ENCODE measurements around the gene TMEM181. TPM values are rescaled to one million over a fixed set of nuclear protein-coding genes. Genes with fewer than 3 reads are reported as not detected.
A peak's percentile ranks its signal among the peaks of the same experiment; 100 is the strongest.
"Not testable (repeated sequence)": the region's sequence is repeated elsewhere in the genome, so short reads cannot be mapped to it uniquely, and the experiment has no call there.

TMEM181 gene
- polyA plus RNA-seq, 3 donors = 21.4 to 24.6 (median 23.0) TPM

DNA sequence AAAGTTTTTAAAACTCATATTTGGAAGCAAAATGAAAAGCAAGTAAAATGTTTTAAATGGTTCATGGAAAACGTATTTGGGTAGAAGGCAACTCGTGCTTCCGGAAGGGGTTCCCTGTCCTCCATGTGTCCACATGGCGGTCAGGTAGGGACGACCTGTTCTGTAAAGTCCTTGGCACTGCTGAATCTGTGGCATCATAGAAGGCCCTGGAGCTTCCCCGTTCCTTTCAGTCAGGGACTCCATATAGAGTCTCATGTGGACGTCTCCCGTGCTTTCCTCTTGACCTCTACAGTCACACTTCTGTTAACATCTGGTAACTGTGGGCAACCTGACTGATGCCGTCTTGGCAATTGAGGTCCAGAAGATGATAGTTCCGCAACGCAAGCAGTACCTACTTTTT, 73.2 kb downstream of the TMEM181 start:
- DNase-seq (ENCODE audit: low read depth in 3 of 3, low spot score in 2 of 3) = no peak

DNA sequence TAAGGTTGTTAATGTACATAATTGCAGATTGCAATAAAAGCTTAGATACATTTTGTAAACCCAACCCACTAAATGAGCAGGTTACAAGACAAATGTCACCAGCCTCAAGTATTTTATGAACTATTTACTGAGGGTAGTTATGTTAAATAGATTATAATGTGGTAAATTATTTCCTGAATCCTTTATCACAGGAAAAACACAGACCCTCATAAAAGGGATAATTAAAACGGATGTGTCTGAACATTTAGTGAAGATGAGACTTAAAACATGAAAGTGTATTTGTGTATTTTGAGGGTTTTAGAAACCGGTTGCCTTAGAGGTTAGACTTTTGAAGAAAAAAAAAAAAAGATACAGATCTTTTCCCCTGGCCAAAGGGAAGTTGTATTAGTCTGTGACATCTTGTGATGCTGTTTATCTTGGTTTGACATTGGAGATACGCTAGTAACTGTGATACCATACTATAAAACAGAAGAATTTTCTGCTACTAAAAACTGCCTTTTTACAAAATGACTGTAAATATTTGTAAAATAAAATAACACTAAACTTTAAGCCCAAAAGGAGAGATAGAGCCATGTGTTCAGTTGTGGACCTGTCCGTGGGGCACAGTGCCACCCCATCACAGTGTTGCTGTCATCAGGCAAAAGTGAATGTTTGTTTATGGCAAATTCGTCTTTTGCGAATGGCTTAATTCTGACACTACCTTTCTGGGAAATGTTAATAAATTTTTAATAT, 75.0 kb downstream of the TMEM181 start:
- DNase-seq (ENCODE audit: low read depth in 3 of 3, low spot score in 2 of 3) = no peak

DNA sequence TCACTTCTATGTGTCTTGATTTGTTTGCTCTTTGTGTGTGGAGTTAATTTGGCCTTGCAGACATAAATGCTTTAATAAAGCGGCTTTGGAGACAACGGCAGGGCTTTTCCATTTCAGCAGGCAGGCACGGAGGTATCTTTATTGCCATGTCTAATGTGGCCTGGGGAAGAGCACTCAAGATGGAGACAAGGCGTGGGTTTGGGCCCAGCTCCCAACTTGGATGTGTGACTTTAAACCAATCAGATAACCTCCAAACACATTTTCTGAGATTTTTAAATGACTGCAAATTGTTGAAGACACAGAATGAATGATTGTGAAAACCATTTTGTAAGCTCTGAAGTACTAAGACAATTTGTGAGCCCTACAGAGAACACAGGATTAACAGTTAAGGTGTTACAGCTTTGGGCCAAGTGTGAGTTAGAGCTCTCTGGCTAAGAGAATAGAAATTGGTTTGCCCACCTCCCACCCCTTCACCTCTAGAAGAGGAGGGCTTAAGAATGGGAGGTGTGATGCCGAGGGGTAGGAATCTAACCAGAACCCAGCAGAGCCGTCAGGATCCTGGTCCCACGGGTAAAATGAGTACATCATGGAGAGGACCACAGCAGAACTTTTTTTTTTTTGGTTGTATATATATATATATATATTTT, 75.7 kb downstream of the TMEM181 start:
- no peak for DNase-seq (ENCODE audit: low read depth in 3 of 3, low spot score in 2 of 3)

DNA sequence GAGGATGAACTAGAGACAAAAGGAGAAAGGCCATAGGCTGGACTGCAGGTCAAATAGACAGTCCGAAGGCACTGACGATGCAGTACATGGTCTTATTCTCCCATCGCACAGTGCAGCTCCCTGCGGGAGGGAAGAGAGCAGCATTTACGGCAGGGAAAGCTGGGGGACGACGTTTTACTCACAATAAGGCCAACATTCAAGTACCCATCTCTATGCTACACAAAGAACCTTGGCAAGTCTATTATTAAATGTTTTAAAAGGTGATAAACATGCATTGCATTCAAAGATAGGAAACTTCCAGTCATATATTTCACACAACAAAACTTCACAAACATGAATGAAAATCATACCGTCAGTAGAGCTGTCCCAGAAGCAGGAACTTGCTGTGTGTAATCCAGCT, 76.9 kb downstream of the TMEM181 start:
- no peak for DNase-seq (ENCODE audit: low read depth in 3 of 3, low spot score in 2 of 3)

DNA sequence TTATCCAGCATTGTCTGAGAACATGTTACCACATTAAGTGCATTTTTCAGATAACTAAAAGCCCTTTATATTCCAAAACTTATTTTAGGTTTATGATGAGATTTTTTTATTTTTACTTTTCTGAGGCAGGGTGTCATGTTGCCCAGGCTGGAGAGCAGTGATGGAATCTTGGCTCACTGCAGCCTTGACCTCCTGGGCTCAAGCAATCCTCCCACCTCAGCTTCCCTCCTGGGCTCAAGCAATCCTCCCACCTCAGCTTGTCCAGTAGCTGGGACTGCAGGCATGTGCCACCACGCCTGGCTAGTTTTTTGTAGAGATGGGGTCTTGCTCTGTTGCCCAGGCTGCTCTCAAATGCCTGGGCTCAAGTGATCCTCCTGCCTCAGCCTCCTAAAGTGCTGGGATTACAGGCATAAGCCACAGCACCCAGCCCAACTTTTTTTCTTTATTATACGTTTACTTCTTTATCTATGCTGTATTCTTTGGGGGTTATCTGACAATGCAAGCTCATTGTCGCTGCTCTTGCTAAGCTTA, 78.5 kb downstream of the TMEM181 start:
- DNase-seq (ENCODE audit: low read depth in 3 of 3, low spot score in 2 of 3) = no peak

DNA sequence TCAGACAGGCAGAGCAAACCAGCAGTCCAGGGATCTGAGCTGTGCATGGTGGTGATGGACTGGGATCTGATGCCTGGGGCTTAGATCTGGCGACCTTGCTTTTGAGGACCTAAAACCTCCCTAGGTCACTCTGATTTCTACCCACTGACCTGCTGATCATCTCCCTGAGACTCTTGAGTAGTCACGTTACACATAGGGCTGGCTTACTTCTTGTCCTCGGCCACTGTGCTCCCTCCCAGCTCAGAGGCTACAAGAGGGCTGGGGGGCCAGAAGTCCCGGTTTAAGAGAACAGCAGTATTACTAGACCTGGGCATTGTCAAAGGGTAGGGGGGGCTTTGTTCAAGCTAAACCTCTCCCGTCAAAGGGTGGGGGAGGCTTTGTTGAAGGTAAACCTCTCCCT, 79.2 kb downstream of the TMEM181 start:
- no peak for DNase-seq (ENCODE audit: low read depth in 3 of 3, low spot score in 2 of 3)

DNA sequence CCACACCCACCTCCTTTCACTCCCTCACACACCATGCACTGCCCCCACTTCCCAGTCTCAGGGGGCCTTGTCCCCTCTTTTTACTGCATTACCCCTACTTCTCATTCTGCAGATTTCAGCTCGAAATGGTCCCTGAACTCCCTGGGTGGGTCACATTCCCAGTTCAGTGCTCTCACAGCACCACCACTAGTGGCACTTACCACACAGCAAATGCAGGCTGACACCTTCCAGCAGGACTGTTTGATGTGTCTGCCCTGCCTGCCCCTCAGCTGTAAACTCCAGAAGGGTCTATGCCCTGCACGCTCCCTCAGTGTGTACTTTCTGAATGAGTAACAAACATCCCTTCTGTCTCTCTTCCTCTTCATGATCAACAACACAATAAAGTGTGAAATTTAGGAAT, 80.6 kb downstream of the TMEM181 start:
- no peak for DNase-seq (ENCODE audit: low read depth in 3 of 3, low spot score in 2 of 3)

DNA sequence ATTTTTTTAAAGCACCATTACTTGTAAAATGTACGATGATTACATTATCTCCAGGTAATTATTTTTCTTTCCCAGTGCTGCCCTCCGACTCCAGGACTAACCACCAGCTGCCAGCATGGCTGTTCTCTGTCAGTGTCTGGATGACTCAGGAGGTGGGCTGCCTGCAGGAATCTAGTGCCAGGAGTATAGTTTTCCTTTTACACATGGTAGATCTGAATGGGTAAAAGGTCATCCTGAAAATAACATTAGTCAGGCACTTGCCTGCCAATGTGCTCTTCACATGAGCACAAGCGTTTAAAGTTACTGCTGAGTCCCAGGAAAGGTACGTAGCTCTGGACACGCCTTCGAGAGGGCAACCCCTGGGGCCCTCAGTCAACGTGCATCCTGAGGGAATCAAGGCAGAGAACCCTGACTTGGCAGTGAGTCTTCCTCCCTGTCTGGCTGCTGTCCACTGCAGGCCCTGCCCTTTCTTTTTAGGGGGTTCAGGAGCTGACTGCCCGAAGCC, 82.3 kb downstream of the TMEM181 start:
- no peak for DNase-seq (ENCODE audit: low read depth in 3 of 3, low spot score in 2 of 3)

DNA sequence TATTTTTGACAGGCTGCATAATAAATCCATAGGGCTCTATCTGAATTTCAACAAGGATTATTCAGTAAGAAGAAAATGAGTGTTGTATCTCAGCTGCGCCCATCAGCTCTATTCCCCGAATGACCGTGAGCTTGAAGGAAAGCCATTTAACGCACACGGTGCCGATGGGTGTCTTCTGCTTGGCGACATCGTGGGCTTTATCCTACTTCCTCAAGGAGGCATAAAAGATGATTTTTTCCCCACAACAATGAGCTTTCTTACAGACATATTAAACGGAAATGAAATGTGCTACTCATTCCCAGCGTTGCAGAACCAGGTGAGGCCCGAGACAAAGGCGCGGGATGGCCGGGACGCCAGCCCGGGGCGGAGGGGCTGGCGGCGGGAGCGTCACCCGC, 83.9 kb downstream of the TMEM181 start:
- no peak for DNase-seq (ENCODE audit: low read depth in 3 of 3, low spot score in 2 of 3)

DNA sequence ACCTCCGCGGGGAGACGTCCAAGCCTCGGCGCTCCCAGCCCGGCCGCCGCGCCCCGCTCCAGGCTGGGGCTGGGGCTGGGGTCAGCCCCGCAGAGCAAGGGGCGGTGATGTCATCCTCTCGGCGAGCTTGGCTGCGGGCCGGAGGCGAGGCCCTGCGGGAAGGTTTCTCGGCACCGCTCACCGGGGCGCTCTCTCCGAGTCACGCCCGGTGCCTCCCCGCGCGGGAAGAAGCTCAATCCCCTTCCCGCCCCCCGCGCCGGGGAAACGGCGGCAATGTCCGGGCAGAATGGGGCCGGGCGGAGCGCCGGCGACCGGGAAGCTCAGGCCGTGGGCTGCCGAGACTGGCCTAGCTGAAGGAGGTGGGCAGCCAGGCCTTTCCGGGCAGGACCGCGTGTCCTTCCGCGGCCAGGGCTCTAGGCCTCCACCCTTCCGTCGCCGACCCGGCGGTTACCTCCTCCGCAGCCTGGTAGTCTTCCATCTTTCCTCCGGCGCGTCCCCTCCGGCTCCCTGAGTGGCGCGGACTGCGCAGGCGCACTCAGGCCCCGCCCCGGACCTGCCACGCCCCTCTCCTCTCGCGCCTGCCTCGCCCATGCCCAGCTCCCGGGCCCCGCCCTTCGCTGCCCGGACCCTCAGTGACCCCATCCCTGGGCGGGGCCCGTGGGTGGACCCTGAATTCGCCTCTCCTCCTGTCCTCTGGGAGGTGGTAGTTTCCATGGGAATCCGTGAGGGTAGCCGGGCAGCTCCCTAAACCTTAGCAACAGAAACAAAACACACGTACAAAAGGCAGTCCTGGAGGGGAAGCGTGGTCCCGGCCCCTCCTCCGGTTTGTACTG, 84.6 kb downstream of the TMEM181 start, which contains the start of gene DYNLT1:
DYNLT1 (minus strand) TSS at position 513 of the 833 bp plus-strand sequence; CDS start at position 478, 35 bp downstream.
- DNase-seq (ENCODE audit: low read depth in 3 of 3, low spot score in 2 of 3) = peak; percentile 85 to 89 (median 86)

DNA sequence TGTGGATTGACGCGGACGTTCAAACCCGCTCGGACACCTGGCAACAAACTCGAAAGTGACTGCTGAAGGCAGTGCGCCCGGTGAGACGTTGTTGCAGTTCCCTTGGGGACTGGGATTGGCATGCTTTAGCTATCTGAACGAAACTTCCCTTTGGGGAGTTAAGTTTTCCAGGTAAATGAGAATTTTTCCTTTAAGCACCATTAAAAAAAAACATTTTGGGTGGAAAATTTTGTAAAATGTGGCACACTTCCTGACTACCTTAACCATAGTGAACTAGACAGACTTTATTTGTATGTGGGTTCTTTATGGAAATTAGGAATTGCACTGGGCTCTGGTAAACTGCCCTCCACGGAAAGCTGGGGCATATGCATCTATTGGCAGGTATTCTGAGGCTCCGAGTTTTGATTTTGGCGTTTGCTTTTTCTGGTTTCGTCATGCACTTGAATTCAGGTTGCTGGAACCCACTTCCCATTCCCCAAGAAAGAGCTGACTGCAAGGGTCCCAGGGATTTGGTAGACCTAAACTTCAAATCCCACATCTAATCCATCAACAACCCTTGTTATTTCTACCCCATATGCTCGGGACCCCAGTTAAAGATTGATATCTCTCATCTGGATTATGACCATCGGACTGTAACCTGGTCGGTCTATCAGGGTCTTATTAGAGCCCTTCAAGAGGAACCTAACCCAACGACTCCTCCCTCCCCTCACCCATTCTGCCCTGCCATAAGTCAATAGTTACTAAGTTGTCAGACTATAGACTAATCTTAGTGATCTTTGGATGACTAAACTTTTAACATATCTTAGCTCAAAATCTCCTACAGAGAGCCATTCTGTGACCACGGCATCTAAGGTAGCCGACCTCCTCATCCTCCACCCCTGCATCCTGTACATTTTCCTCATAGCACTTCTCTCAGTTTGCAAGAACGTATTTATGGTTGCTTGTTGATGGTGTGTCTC, 85.5 kb downstream of the TMEM181 start:
- DNase-seq (ENCODE audit: low read depth in 3 of 3, low spot score in 2 of 3) = no peak

DNA sequence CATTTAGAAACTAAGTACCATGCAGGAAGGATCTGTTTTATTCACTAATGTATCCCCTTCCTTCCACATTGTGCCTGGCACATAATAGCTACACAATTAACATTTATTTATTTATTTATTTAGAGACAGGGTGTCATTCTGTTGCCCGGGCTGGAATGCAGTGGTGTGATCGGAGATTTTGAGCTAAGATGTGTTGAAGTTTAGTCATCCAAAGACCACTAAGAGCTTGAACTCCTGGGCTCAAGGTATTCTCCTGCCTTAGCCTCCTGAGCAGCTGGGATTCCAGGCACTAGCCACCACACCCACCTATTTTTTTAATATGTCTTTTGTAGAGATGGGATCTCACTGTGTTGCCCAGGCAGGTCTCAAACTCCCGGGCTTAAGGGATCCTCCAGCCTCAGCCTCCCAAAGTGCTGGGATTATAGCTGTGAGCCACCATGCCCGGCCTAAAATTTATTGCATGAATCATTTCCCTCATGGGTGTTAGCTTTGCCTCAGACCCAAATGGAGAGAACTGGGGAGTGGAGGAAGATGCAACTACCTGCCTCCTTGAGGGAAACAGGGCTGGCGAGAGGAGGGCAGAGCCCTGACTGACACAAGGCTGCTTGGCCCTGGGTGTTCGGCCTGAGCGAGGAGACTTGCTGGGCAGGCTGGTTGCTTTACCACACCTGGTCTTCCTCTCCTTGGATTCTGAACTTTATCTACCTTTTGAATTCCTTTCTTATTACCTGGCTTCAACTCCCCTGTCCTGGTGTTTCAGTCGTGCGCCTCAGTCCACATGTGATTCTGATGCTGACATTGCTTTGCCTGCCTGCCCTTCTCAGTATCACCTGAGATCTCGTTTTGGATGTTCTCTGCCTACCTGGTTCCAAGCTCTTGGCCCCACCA, 86.4 kb downstream of the TMEM181 start:
- no peak for DNase-seq (ENCODE audit: low read depth in 3 of 3, low spot score in 2 of 3)

DNA sequence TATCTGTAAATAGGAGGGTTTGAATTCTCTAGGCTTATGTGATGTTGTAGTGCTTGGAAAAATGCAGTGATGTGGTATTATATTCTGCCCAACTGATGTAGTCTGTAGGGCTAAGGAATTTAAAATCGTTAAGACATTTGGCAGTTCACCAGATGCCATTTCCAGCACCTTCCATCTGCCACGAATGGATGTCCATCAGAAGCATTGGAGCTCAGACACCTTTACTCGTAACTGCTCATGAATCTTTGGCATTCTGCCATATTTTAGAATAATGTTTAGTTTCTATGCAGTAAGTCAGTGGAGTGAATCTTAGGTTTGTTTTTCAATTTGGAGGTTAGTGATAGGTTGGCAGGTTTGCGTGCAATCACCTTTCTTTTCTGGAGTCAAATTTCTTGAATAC, 87.6 kb downstream of the TMEM181 start:
- DNase-seq (ENCODE audit: low read depth in 3 of 3, low spot score in 2 of 3) = no peak

DNA sequence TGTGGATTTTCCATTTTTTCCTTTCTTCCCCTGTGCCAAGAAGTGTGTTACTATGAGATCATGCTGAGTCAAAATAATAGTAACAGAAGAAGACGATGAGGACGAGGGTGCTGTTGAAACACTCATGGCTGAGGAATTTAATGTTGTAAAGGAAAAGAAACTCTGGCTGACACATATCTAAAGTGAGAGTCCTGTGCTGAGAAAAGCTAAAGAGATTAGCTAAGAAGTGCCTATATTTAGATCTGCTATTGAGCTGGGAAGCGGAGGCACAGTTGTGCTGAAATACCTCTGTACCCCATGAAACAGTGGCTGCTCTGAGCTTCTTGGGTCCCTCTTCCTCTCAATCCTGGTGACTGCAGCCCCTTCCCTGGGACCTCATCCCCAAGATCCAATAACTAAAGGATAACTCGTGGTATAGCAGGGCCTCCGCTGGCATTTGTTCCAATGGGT, 88.8 kb downstream of the TMEM181 start:
- DNase-seq (ENCODE audit: low read depth in 3 of 3, low spot score in 2 of 3) = no peak

DNA sequence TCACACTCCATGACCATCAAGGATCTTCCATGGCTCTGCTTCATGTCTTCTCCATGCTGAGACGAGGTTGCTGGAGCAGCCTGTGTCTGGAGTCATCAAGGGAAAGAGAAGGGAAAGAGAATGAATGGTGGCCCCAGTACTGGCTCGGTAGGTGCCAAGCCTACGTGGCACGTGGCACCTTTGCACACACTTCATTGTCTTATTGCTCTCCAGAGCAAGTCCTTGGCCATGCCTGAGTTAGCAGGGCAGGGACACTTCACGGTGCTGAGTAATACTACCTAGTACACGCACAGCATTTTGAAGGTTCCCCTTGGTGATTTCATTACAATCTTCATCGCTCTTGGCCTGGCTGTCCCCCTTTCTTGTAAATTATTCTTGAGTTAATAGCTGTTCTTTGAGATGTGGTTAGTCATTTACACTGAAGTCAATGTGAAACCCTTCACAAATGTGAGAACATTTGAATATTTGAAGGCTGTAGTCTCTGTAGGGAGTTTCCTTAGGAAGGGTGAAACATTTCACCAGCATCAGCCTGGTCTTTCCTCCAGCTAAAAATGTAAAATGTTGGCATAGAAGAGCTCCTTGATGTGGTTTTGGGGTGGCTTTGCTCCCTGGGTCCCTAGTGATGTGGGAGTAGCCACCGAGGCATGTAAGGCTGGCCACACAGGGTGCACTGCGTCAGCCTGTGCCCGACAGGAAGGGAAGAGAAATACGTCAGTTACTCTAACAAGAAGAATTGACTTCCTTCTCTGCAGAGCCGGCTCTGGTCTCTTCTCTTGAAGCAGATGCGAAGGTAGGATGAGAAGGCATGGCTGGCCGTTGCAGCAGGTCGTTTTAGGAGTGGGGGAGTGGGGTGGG, 89.6 kb downstream of the TMEM181 start, which contains the start of gene SYTL3:
SYTL3 (plus strand) TSS at position 766 of the 855 bp plus-strand sequence. CDS start 13,215 bp downstream, outside the sequence.
- DNase-seq (ENCODE audit: low read depth in 3 of 3, low spot score in 2 of 3) = no peak

DNA sequence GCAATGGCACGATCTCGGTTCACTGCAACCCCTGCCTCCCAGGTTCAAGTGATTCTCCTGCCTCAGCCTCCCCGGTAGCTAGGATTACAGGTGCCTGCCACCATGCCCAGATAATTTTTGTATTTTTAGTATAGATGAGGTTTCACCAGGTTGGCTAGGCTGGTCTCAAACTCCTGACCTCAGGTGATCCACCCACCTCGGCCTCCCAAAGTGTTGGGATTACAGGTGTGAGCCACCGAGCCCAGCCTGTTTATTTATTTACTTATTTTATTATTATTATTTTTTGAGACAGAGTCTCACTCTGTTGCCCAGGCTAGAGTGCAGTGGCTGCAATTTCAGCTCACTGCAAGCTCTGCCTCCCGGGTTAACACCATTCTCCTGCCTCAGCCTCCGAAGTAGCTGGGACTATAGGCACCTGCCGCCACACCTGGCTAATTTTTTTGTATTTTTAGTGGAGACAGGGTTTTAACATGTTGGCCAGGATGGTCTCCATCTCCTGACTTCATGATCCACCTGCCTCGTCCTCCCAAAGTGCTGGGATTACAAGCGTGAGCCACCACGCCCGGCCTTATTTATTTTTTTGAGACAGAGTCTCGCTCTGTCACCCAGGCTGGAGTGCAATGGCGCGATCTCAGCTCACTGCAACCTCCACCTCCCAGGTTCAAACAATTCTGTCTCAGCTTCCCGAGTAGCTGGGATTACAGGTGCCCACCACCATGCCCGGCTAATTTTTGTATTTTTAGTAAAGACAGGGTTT, 92.3 kb downstream of the TMEM181 start:
- not testable (repeated sequence) for DNase-seq (ENCODE audit: low read depth in 3 of 3, low spot score in 2 of 3)

Data from right renal cortex interstitium (tissue), 3 donors.